NCI-H1436 treated with DMSO at 0.1 percent for 48 hours (cell line): ENCODE measurements around the gene KRT78.
"Not testable (repeated sequence)": the region's sequence is repeated elsewhere in the genome, so short reads cannot be mapped to it uniquely, and the experiment has no call there.

ENCODE experiments used
- DNase-seq: peaks from one replicate; lab custom pipeline; 2025; lab: John Stamatoyannopoulos, UW

The KRT78 gene

GRCh38 chr12:52848661-52849255, at the start of gene KRT78:
Gene KRT78 (minus strand): TSS chr12:52848994. CDS start chr12:52848930, 64 bp downstream.
- no peak for DNase-seq

GRCh38 chr12:52896190-52897100, 47.7 kb upstream of the KRT78 start:
- no peak for DNase-seq

GRCh38 chr12:52895726-52896189, 47.0 kb upstream of the KRT78 start:
- no peak for DNase-seq

- no peak for DNase-seq
Observed at GRCh38 chr12:52892974-52893373, 44.2 kb upstream of the KRT78 start.

- DNase-seq: no peak
Observed at GRCh38 chr12:52892207-52892852, 43.5 kb upstream of the KRT78 start.

GRCh38 chr12:52891044-52891443, 42.2 kb upstream of the KRT78 start:
- no peak for DNase-seq

GRCh38 chr12:52890417-52890816, 41.6 kb upstream of the KRT78 start:
- DNase-seq: no peak

- DNase-seq: no peak
Observed at GRCh38 chr12:52884526-52885293, 35.9 kb upstream of the KRT78 start.

GRCh38 chr12:52880499-52880898, 31.7 kb upstream of the KRT78 start:
- not testable (repeated sequence) for DNase-seq

- DNase-seq: peak; percentile 29
Observed at GRCh38 chr12:52879394-52880351, 30.9 kb upstream of the KRT78 start.

- DNase-seq: no peak
Observed at GRCh38 chr12:52878507-52879393, 30.0 kb upstream of the KRT78 start.

- no peak for DNase-seq
Observed at GRCh38 chr12:52877242-52877641, 28.4 kb upstream of the KRT78 start.

- no peak for DNase-seq
Observed at GRCh38 chr12:52876372-52876771, 27.6 kb upstream of the KRT78 start.

- DNase-seq: no peak
Observed at GRCh38 chr12:52874573-52875435, 26.0 kb upstream of the KRT78 start.

GRCh38 chr12:52873832-52874572, 25.2 kb upstream of the KRT78 start:
- DNase-seq: peak; percentile 14

- DNase-seq: no peak
Observed at GRCh38 chr12:52873513-52873831, 24.7 kb upstream of the KRT78 start.

- DNase-seq: no peak
Observed at GRCh38 chr12:52872644-52873389, 24.0 kb upstream of the KRT78 start.
